Hair follicle dermal papilla cell (primary cell): ENCODE data around the gene CMA1. TPM values are rescaled to one million over a fixed set of nuclear protein-coding genes. Genes with fewer than 3 reads are reported as not detected.

Experiments
- total RNA-seq: library from RNA; depleted of rRNA; stranded (reverse); fragments of >200 nt; gene quantifications from 2 replicates; pipeline ENCODE4 v1.2.3, GENCODE V29; 2012

Gene CMA1
- not detected in 2 replicates for total RNA-seq

GRCh38 chr14:24508155-24508840, at the start of gene CMA1:
Gene CMA1 (minus strand): TSS chr14:24508265. CDS start chr14:24508235, 30 bp downstream.

Other genes starting within 250 kb of the CMA1 start
- gene TGM1, start 245.1 kb downstream of the CMA1 start, total RNA-seq, result 1.1 and 3.1 TPM in 2 replicates
- gene RABGGTA, start 236.7 kb downstream of the CMA1 start, total RNA-seq, result 26.1 and 28.4 TPM in 2 replicates
- gene DHRS1, start 208.5 kb downstream of the CMA1 start, total RNA-seq, result 20.9 and 22.6 TPM in 2 replicates
- 18.5 and 21.7 TPM in 2 replicates for gene NOP9, start 208.4 kb downstream of the CMA1 start, total RNA-seq
- 3.2 and 3.6 TPM in 2 replicates for gene CIDEB, start 200.3 kb downstream of the CMA1 start, total RNA-seq
- gene LTB4R2, start 198.1 kb downstream of the CMA1 start, total RNA-seq, result 6.7 and 7.5 TPM in 2 replicates
- 1.3 and 2.6 TPM in 2 replicates for gene LTB4R, start 196.8 kb downstream of the CMA1 start, total RNA-seq
- 24.2 and 35.5 TPM in 2 replicates for gene ADCY4, start 173.2 kb downstream of the CMA1 start, total RNA-seq
- 29.0 and 35.1 TPM in 2 replicates for gene RIPK3, start 168.3 kb downstream of the CMA1 start, total RNA-seq
- 285 and 343 TPM in 2 replicates for gene NFATC4, start 140.1 kb downstream of the CMA1 start, total RNA-seq
- 26.5 and 28.4 TPM in 2 replicates for gene NYNRIN, start 109.3 kb downstream of the CMA1 start, total RNA-seq
- 0.97 and 4.4 TPM in 2 replicates for gene CBLN3, start 78.6 kb downstream of the CMA1 start, total RNA-seq
- 68.6 and 81.6 TPM in 2 replicates for gene KHNYN, start 78.3 kb downstream of the CMA1 start, total RNA-seq
- 8.9 and 10.7 TPM in 2 replicates for gene SDR39U1, start 65.5 kb downstream of the CMA1 start, total RNA-seq
- gene CTSG, start 68.0 kb upstream of the CMA1 start, total RNA-seq, result not detected in 2 replicates
- not detected in 2 replicates for gene GZMH, start 101.4 kb upstream of the CMA1 start, total RNA-seq
- not detected in 2 replicates for gene GZMB, start 125.9 kb upstream of the CMA1 start, total RNA-seq